T-cell (primary cell): ENCODE data around the gene GRID2. TPM values are rescaled to one million over a fixed set of nuclear protein-coding genes. Genes with fewer than 3 reads are reported as not detected.

ENCODE experiments used
- ATAC-seq, 4 experiments: fragments of 200-7000 bp in 3 of 4; fragments of 150-1000 bp in 1 of 4; cut with Tn5 transposase; replicated peaks in 1 of 4; 1 replicate in 3 of 4; 2 replicates in 1 of 4; pipeline ENCODE4 v1.10.0; 2021; ENCODE audit warnings: moderate library complexity in 3 of 4, mild to moderate bottlenecking in 2 of 4, moderate number of reproducible peaks in 1 of 4
- CTCF ChIA-PET, 2 donors: fragments of 300-600 bp; sonication (Branson Sonifier 250); formaldehyde crosslinking; loops; one replicate each; lab custom pipeline; 2022; ENCODE audit warnings: antibody characterized with exemption in 2 of 2; lab: Charles Lee
- POLR2A ChIA-PET, 2 donors: fragments of 300-600 bp; sonication (Branson Sonifier 250); formaldehyde crosslinking; loops; one replicate each; lab custom pipeline; 2022; ENCODE audit warnings: antibody characterized with exemption in 2 of 2; lab: Charles Lee
- DNase-seq, 35 experiments: peaks; one replicate each; pipeline versions ENCODE4 v3.0.0 to v3.0.0-alpha.2; 2013 to 2023
- H3K27ac ChIP-seq: one replicate; pipeline ENCODE4 v1.5.1; 2013; ENCODE audit warnings: low read length
- H3K27me3 ChIP-seq, 2 experiments: replicated peaks in 1 of 2; 1 replicate in 1 of 2; 2 replicates in 1 of 2; pipeline versions ENCODE4 v1.6.1 to v1.7.0; 2013; ENCODE audit warnings: low read length in 1 of 2, mixed read lengths in 1 of 2; ENCODE audit not compliant: control insufficient read depth in 2 of 2, insufficient read depth in 2 of 2; ENCODE audit errors: extremely low read depth in 1 of 2
- H3K36me3 ChIP-seq, 2 donors: 1 replicate in 1 of 2; 2 replicates in 1 of 2; pipeline versions ENCODE4 v1.6.1 to v1.7.0; 2013; ENCODE audit warnings: low read length in 1 of 2; ENCODE audit not compliant: control insufficient read depth in 2 of 2, insufficient read depth in 1 of 2; ENCODE audit errors: extremely low read depth in 1 of 2
- H3K4me1 ChIP-seq, 2 experiments: 1 replicate in 1 of 2; 2 replicates in 1 of 2; pipeline versions ENCODE4 v1.6.1 to v1.7.0; 2013; ENCODE audit warnings: low read length in 2 of 2, mixed read lengths in 1 of 2; ENCODE audit not compliant: insufficient read depth in 2 of 2, control insufficient read depth in 1 of 2; ENCODE audit errors: extremely low read depth in 1 of 2
- H3K4me3 ChIP-seq, 2 donors: 1 replicate in 1 of 2; 2 replicates in 1 of 2; pipeline versions ENCODE4 v1.5.1 to v1.7.0; 2013; ENCODE audit warnings: mild to moderate bottlenecking in 2 of 2, low read length in 1 of 2, moderate library complexity in 1 of 2; ENCODE audit not compliant: control insufficient read depth in 1 of 2; ENCODE audit errors: extremely low read depth in 1 of 2
- H3K9me3 ChIP-seq: 2 replicates; pipeline ENCODE4 v1.7.0; 2013
- H3K27ac Mint-ChIP-seq, 2 donors: one replicate each; pipeline ENCODE4 v1.8.0; 2020 to 2021; ENCODE audit warnings: mild to moderate bottlenecking in 2 of 2, mixed read lengths in 2 of 2
- H3K27me3 Mint-ChIP-seq, 2 donors: one replicate each; pipeline ENCODE4 v1.8.0; 2021 to 2022; ENCODE audit warnings: mixed read lengths in 2 of 2
- H3K36me3 Mint-ChIP-seq: one replicate; pipeline ENCODE4 v1.8.0; 2021; ENCODE audit warnings: mixed read lengths
- H3K4me1 Mint-ChIP-seq, 3 donors: one replicate each; pipeline ENCODE4 v1.8.0; 2020 to 2022; ENCODE audit warnings: mixed read lengths in 3 of 3, mild to moderate bottlenecking in 1 of 3
- H3K4me3 Mint-ChIP-seq, 3 donors: one replicate each; pipeline ENCODE4 v1.8.0; 2020 to 2022; ENCODE audit warnings: mild to moderate bottlenecking in 3 of 3, mixed read lengths in 3 of 3, moderate library complexity in 3 of 3
- H3K9me3 Mint-ChIP-seq, 3 donors: one replicate each; pipeline ENCODE4 v1.8.0; 2020 to 2022; ENCODE audit warnings: mixed read lengths in 3 of 3
- WGBS: methylation state at CpG from one replicate; pipeline ENCODE4 v1.1.5; 2013; ENCODE audit warnings: missing lambda C conversion rate; ENCODE audit not compliant: insufficient coverage; 5-methylcytosine and 5-hydroxymethylcytosine counted together
- total RNA-seq, 35 experiments: library from RNA in 6 of 35; stranded (reverse) in 6 of 35; fragments of 120-200 nt in 1 of 35; gene quantifications; one replicate each; pipeline versions ENCODE4 v1.2.1 to v1.2.4 and lab custom pipeline; 2013 to 2026

Gene GRID2
- total RNA-seq, 5 donors from 2014 or later (not counting 1 experiment from before 2014, with no cell fraction given) = 0.13 to 0.18 TPM; not detected in 3

GRCh38 chr4:93396272-93396671 is 1092.5 kb downstream of the GRID2 start:
- CTCF ChIA-PET = no interaction called here
- ATAC-seq (no peak), DNase-seq (no peak)
- H3K9me3 Mint-ChIP-seq = peaks cover 0 to 10% (median 2%) of the 10 kb centered on the region in 3 donors
- no peak overlapping the region for H3K27ac Mint-ChIP-seq
- H3K27me3 ChIP-seq = no peaks in the 10 kb centered on the region
- no peak overlapping the region for H3K4me3 ChIP-seq
- H3K36me3 ChIP-seq = no peaks in the 10 kb centered on the region
- no peaks in the 10 kb centered on the region for H3K27me3 Mint-ChIP-seq
- no peaks in the 10 kb centered on the region for H3K4me1 ChIP-seq
- POLR2A ChIA-PET = no interaction called here
- H3K4me1 Mint-ChIP-seq = no peaks in the 10 kb centered on the region
- no peaks in the 10 kb centered on the region for H3K36me3 Mint-ChIP-seq
- H3K27ac ChIP-seq = no peak overlapping the region
- no peak overlapping the region for H3K4me3 Mint-ChIP-seq
- WGBS = no CpG with 5 or more reads among the region's 1 CpG
- H3K9me3 ChIP-seq = no peaks in the 10 kb centered on the region

DNA sequence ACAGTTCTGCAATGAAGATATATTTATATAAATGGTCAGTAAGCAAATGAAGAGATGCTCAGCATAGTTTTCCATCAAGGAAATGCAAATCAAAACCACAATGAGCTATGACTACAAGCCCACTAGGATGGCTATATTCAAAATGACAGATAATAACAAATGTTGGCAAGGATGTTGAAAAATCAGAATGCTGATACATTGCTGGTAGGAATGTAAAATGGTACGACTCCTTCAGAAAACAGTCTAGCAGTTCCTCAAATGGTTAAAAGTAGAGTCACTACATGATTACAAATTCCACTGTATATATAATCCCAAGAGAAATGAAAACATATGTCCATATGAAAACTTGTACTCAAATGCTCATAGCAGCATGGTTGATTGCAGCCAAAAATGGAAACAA is 1099.8 kb downstream of the GRID2 start:
- Histone ChIP-seq H3K36me3 (no peaks in the 10 kb centered on the region), H3K9me3 (no peaks in the 10 kb centered on the region), H3K4me3 (no peak overlapping the region), H3K27ac (no peak overlapping the region), H3K4me1 (no peaks in the 10 kb centered on the region), H3K27me3 (no peaks in the 10 kb centered on the region)
- no peak for ATAC-seq
- Mint-ChIP-seq H3K4me1 (no peaks in the 10 kb centered on the region), H3K36me3 (no peaks in the 10 kb centered on the region), H3K27me3 (no peaks in the 10 kb centered on the region), H3K4me3 (no peak overlapping the region), H3K9me3 (peaks cover 6 to 20% (median 11%) of the 10 kb centered on the region in 3 donors), H3K27ac (no peak overlapping the region)
- ChIA-PET POLR2A (no interaction called here), CTCF (no interaction called here)
- WGBS = no CpG with 5 or more reads among the region's 1 CpG
- DNase-seq = no peak

- Mint-ChIP-seq H3K9me3 (peaks cover 8% of the 10 kb centered on the region in 3 donors), H3K4me3 (no peak overlapping the region), H3K27me3 (no peaks in the 10 kb centered on the region), H3K4me1 (no peaks in the 10 kb centered on the region), H3K36me3 (no peaks in the 10 kb centered on the region), H3K27ac (no peak overlapping the region)
- ATAC-seq (no peak), DNase-seq (no peak)
- H3K27ac ChIP-seq = no peak overlapping the region
- no peaks in the 10 kb centered on the region for H3K36me3 ChIP-seq
- H3K9me3 ChIP-seq = no peaks in the 10 kb centered on the region
- WGBS = no CpG with 5 or more reads among the region's 8 CpGs
- H3K4me1 ChIP-seq = no peaks in the 10 kb centered on the region
- H3K4me3 ChIP-seq = no peak overlapping the region
- CTCF ChIA-PET = no interaction called here
- POLR2A ChIA-PET = no interaction called here
- H3K27me3 ChIP-seq = no peaks in the 10 kb centered on the region
These were observed 1103.9 kb downstream of the GRID2 start for GRCh38 chr4:93407493-93408275.

DNA sequence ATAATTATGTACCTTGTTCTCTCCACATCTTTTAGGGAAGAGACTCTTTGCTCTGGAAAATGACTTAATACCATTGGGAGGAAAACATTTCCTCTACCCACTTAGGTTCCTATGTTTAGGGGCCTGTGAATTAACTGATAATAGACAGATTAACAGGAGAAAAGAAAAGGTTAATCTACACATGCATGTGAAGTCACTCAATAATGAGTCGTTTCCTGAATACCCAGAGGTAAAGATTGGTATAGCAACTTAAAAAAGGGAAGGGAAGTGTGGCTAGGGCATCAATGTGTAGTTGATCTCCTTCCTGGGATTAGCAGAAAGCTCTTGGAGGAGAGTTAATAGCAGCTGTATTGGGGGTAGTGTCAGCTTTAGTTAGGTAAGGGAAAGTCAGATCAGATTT is 1105.3 kb downstream of the GRID2 start:
- Histone ChIP-seq H3K36me3 (no peaks in the 10 kb centered on the region), H3K4me3 (no peak overlapping the region), H3K9me3 (no peaks in the 10 kb centered on the region), H3K27ac (no peak overlapping the region), H3K27me3 (no peaks in the 10 kb centered on the region), H3K4me1 (no peaks in the 10 kb centered on the region)
- DNase-seq (no peak), ATAC-seq (no peak)
- no peak overlapping the region for H3K27ac Mint-ChIP-seq
- H3K36me3 Mint-ChIP-seq = no peaks in the 10 kb centered on the region
- no peak overlapping the region for H3K4me3 Mint-ChIP-seq
- POLR2A ChIA-PET = no interaction called here
- peaks cover 3 to 6% (median 6%) of the 10 kb centered on the region in 3 donors for H3K9me3 Mint-ChIP-seq
- WGBS = 10% methylated on average over 1 of the region's 1 CpG
- CTCF ChIA-PET = no interaction called here
- H3K4me1 Mint-ChIP-seq = no peaks in the 10 kb centered on the region
- H3K27me3 Mint-ChIP-seq = no peaks in the 10 kb centered on the region

DNA sequence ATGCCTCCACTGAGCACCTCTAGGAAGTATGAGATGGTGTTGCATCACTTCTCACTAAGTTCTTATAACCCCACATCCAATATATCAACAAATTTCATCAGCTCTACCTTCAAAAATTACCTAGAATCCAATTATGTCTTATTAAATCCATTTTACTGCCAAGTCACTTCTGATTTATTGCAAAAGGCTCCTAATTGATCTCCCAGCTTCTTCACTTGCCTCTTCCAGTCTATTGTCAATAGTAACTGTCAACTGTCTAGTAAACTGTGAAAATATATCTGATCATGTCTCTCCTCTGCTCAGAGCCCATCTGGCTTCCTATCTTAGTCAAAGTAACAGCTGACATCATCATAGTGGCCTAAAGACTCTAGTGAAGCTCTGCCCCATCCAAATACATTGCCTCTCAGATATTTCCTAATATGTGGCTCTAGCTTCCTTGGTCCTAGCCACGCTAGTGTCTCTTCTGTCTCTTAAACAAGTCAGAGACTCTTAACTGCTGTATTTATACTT is 1110.3 kb downstream of the GRID2 start:
- no peaks in the 10 kb centered on the region for H3K27me3 ChIP-seq
- ATAC-seq = no peak
- ChIA-PET CTCF (no interaction called here), POLR2A (no interaction called here)
- Mint-ChIP-seq H3K27me3 (no peaks in the 10 kb centered on the region), H3K36me3 (no peaks in the 10 kb centered on the region), H3K4me1 (no peaks in the 10 kb centered on the region), H3K4me3 (no peak overlapping the region), H3K27ac (no peak overlapping the region), H3K9me3 (peaks cover 6 to 8% (median 7%) of the 10 kb centered on the region in 3 donors)
- WGBS = no CpG with 5 or more reads among the region's 1 CpG
- H3K9me3 ChIP-seq = no peaks in the 10 kb centered on the region
- no peak overlapping the region for H3K27ac ChIP-seq
- no peak for DNase-seq
- H3K36me3 ChIP-seq = no peaks in the 10 kb centered on the region
- no peak overlapping the region for H3K4me3 ChIP-seq
- no peaks in the 10 kb centered on the region for H3K4me1 ChIP-seq

DNA sequence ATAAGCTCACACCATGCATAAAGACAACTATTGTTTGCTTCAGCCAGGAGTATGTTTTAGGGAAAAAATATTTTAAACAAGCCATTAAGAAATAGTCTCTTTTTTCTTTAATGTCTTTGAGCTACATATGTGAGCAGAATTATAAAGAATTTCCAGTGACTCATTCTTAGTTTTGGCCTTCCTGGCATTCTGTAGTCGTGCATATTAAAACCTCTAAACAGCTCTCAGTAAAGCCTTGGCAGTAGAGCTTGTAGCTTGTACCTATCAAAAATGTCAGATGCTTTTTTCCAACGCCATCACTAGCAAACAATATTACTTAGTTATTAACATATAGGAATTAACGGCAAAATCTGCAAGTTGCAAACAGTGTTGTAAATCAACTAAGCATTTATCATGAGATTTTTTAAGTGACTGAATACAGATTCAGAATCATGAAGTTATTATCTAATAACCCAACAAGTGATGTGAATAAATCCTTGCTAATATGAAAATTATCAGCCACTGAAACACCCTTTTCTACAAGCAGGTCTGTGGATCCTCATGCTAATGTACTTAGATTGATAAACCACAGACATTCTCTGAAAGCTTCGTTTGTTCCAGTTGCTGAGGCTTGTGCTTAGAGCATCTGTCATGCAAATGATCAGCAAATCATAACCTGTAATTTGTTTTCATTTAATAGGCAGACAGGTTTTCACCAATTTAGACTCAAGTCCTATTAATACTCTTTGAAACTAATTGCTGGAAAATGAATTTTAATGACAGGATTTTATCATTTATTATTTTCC is 1112.8 kb downstream of the GRID2 start:
- Mint-ChIP-seq H3K36me3 (no peaks in the 10 kb centered on the region), H3K4me3 (no peak overlapping the region), H3K9me3 (peaks cover 3 to 7% (median 6%) of the 10 kb centered on the region in 3 donors), H3K27me3 (no peaks in the 10 kb centered on the region), H3K4me1 (no peaks in the 10 kb centered on the region), H3K27ac (no peak overlapping the region)
- H3K4me3 ChIP-seq = no peak overlapping the region
- ChIA-PET POLR2A (no interaction called here), CTCF (no interaction called here)
- DNase-seq (no peak), ATAC-seq (no peak)
- H3K36me3 ChIP-seq = no peaks in the 10 kb centered on the region
- H3K27ac ChIP-seq = no peak overlapping the region
- H3K4me1 ChIP-seq = no peaks in the 10 kb centered on the region
- no CpG with 5 or more reads among the region's 4 CpGs for whole genome bisulfite sequencing
- no peaks in the 10 kb centered on the region for H3K9me3 ChIP-seq
- H3K27me3 ChIP-seq = no peaks in the 10 kb centered on the region
